Osteoblast (primary cell): ENCODE measurements around the gene LRP1. TPM values are rescaled to one million over a fixed set of nuclear protein-coding genes. Genes with fewer than 3 reads are reported as not detected.

Source experiments
- DNase-seq: peaks from one replicate; pipeline ENCODE4 v3.0.0; 2011; ENCODE audit warnings: low spot score, mixed read lengths; ENCODE audit not compliant: insufficient read length; ENCODE audit errors: missing footprints
- H2AFZ ChIP-seq: 2 replicates; pipeline ENCODE4 v1.6.0; 2011; ENCODE audit warnings: mild to moderate bottlenecking, low read length
- H3K27ac ChIP-seq: 2 replicates; pipeline ENCODE4 v1.5.1; 2011; ENCODE audit warnings: mild to moderate bottlenecking, low read depth, low read length, moderate library complexity
- H3K27me3 ChIP-seq: 2 replicates; pipeline ENCODE4 v1.6.0; 2012; ENCODE audit warnings: mild to moderate bottlenecking, control low read depth, inconsistent platforms, low read length, moderate library complexity; ENCODE audit not compliant: insufficient read depth
- H3K36me3 ChIP-seq: 2 replicates; pipeline ENCODE4 v1.5.1; 2011; ENCODE audit warnings: mild to moderate bottlenecking, low read length, control low read depth, moderate library complexity; ENCODE audit not compliant: insufficient read depth
- H3K4me1 ChIP-seq: 2 replicates; pipeline ENCODE4 v1.5.1; 2011; ENCODE audit warnings: mild to moderate bottlenecking, low read length, control low read depth, moderate library complexity; ENCODE audit not compliant: insufficient read depth
- H3K4me2 ChIP-seq: 2 replicates; pipeline ENCODE4 v1.6.0; 2011; ENCODE audit warnings: mild to moderate bottlenecking, low read length; ENCODE audit not compliant: insufficient read depth
- H3K4me3 ChIP-seq: fragments of 200-600 bp; sonication (generic); 3 replicates; pipeline ENCODE4 v1.5.1; 2012; ENCODE audit warnings: mild to moderate bottlenecking, low read length, inconsistent platforms; ENCODE audit not compliant: insufficient read depth
- H3K79me2 ChIP-seq: 2 replicates; pipeline ENCODE4 v1.6.0; 2012; ENCODE audit warnings: mild to moderate bottlenecking, low read length, control low read depth, inconsistent platforms; ENCODE audit not compliant: insufficient read depth
- H3K9me3 ChIP-seq: 2 replicates; pipeline ENCODE4 v1.5.1; 2011; ENCODE audit warnings: low read depth, low read length, control low read depth
- H4K20me1 ChIP-seq: 2 replicates; pipeline ENCODE4 v1.6.0; 2012; ENCODE audit warnings: mild to moderate bottlenecking, low read length, control low read depth; ENCODE audit not compliant: insufficient read depth
- total RNA-seq: library from RNA; depleted of rRNA; stranded (reverse); fragments of >200 nt; gene quantifications from 2 replicates; pipeline ENCODE4 v1.2.3, GENCODE V29; 2012
- TF ChIP-seq, protein P1 (sequence below): IDR thresholded peaks from 2 replicates; pipeline ENCODE4 v1.5.1; 2011; ENCODE audit warnings: mild to moderate bottlenecking, low read depth, low read length, moderate library complexity; ENCODE audit errors: extremely low read depth

The LRP1 gene
- total RNA-seq, 1 donor, result 744 TPM

GRCh38 chr12:57235728-57236131 lies 107.4 kb downstream of the LRP1 start:
- Histone ChIP-seq H3K36me3 (peaks cover 37% of the 10 kb centered on the region), H3K4me1 (peaks cover 55% of the 10 kb centered on the region), H4K20me1 (peaks cover 39% of the 10 kb centered on the region), H2AFZ (no peak overlapping the region), H3K27ac (peak overlapping the region; percentile 72), H3K27me3 (peaks cover 14% of the 10 kb centered on the region), H3K4me3 (no peak overlapping the region), H3K4me2 (no peak overlapping the region), H3K79me2 (peaks cover 26% of the 10 kb centered on the region), H3K9me3 (no peaks in the 10 kb centered on the region)
- TF ChIP-seq, protein P1, sequence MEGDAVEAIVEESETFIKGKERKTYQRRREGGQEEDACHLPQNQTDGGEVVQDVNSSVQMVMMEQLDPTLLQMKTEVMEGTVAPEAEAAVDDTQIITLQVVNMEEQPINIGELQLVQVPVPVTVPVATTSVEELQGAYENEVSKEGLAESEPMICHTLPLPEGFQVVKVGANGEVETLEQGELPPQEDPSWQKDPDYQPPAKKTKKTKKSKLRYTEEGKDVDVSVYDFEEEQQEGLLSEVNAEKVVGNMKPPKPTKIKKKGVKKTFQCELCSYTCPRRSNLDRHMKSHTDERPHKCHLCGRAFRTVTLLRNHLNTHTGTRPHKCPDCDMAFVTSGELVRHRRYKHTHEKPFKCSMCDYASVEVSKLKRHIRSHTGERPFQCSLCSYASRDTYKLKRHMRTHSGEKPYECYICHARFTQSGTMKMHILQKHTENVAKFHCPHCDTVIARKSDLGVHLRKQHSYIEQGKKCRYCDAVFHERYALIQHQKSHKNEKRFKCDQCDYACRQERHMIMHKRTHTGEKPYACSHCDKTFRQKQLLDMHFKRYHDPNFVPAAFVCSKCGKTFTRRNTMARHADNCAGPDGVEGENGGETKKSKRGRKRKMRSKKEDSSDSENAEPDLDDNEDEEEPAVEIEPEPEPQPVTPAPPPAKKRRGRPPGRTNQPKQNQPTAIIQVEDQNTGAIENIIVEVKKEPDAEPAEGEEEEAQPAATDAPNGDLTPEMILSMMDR, result no peak
- DNase-seq, result no peak

DNA sequence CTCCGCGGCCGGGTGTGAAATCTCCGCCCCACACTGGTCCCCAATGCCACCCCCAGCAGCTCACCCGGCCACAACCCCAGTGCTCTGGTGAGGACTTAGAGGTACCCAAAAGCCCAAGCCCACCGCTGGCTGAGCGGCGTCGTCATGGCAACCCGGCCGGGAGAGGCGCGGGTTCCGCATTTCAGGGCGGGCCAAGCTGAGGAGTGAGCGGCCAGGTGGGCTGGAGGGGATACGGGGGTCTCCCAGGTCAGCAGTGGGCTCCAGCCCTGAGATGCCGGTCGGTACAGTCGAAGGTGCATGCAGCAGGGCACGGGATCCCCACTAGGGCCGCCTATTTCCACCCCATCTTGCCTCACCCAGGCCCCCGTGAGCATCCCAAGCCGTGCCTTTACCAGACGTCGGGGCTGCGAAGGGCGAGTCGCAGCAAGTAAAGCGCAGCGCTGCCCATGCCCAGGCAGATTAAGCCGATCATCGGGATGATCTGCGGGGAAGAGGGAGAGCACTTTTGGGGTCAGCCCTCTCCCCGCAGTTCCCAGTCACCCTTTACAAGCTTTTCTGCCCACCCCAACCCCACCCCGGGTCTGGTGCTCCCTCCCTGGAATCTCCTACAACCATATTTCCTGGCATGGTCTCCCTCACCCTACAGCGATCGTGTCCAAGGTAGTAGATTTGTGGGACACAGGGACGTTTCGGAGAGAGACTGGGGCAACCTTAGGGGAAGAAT lies 108.1 kb downstream of the LRP1 start:
- H3K27ac ChIP-seq, result no peak overlapping the region
- H3K27me3 ChIP-seq, result peaks cover 21% of the 10 kb centered on the region
- no peak overlapping the region for H2AFZ ChIP-seq
- DNase-seq, result peak; percentile 78
- H4K20me1 ChIP-seq, result peaks cover 33% of the 10 kb centered on the region
- H3K4me1 ChIP-seq, result peaks cover 50% of the 10 kb centered on the region
- TF ChIP-seq, protein P1, result no peak
- no peak overlapping the region for H3K4me3 ChIP-seq
- H3K79me2 ChIP-seq, result peaks cover 19% of the 10 kb centered on the region
- H3K4me2 ChIP-seq, result no peak overlapping the region
- H3K9me3 ChIP-seq, result no peaks in the 10 kb centered on the region
- peaks cover 35% of the 10 kb centered on the region for H3K36me3 ChIP-seq

- Histone ChIP-seq H3K9me3 (no peaks in the 10 kb centered on the region), H3K79me2 (peaks cover 12% of the 10 kb centered on the region), H3K27ac (no peak overlapping the region), H3K4me3 (no peak overlapping the region), H3K4me1 (peaks cover 43% of the 10 kb centered on the region), H3K36me3 (peaks cover 28% of the 10 kb centered on the region), H3K4me2 (no peak overlapping the region), H3K27me3 (peaks cover 28% of the 10 kb centered on the region), H4K20me1 (peaks cover 28% of the 10 kb centered on the region), H2AFZ (no peak overlapping the region)
- DNase-seq, result peak; percentile 89
- TF ChIP-seq, protein P1, result no peak
Observed at GRCh38 chr12:57236925-57237595, 108.8 kb downstream of the LRP1 start.

DNA sequence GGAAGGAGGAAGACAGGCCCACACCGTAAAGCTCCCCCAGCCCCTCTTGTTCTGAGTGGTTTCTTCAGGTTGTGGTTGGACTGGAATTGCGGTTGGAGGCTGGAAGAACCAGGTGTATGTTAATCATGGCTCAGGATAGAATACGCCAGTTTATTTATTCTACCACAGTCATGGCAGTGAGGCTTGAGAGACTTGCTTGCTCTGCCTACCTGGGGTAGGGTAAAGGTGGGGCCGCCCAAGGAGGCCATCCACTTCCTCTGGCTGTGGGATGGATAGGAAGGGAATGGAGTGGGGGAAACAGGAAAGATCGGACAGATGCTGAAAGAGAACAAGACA lies 109.3 kb downstream of the LRP1 start:
- H4K20me1 ChIP-seq, result peaks cover 24% of the 10 kb centered on the region
- TF ChIP-seq, protein P1, result no peak
- no peak overlapping the region for H3K4me2 ChIP-seq

More for the DNA sequence above, 109.3 kb downstream of the LRP1 start:
- Histone ChIP-seq H3K4me1 (peaks cover 43% of the 10 kb centered on the region), H2AFZ (no peak overlapping the region), H3K4me3 (no peak overlapping the region), H3K79me2 (peaks cover 8% of the 10 kb centered on the region), H3K27ac (no peak overlapping the region), H3K36me3 (peaks cover 23% of the 10 kb centered on the region), H3K27me3 (peaks cover 33% of the 10 kb centered on the region), H3K9me3 (no peaks in the 10 kb centered on the region)
- no peak for DNase-seq
